Measurements from ENCODE around the gene C3orf85.

The C3orf85 gene

DNA sequence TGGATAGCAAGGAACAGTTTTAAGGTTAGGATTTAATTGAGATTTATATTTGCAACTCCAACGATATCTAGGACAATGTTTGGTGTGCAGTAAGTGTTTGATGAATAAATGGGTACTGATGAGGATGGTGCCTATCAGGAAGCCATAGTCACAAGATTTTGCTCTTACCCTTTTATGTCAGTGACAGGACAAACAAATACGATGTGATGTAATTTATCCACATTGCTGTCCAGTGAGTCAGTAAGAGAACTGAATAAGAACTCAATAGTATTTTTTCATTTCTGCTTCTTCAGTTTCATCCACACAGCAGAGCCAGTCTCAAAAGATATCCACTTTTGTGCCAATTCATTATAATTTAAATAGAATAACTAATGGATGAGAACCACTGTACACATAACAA, 18.5 kb downstream of the C3orf85 start:
- H3K9me3 ChIP-seq (ENCODE audit: control insufficient read depth, low read depth, low read length) = no peaks in the 10 kb centered on the region
- H3K27ac ChIP-seq (ENCODE audit: low read length) = no peak overlapping the region
- H3K27me3 ChIP-seq (ENCODE audit: control insufficient read depth, insufficient read depth, low read length) = no peaks in the 10 kb centered on the region
- H3K4me3 ChIP-seq (ENCODE audit: low read length) = no peak overlapping the region
- no peaks in the 10 kb centered on the region for H3K4me1 ChIP-seq (ENCODE audit: control insufficient read depth, low read depth, low read length)
- H3K9ac ChIP-seq (ENCODE audit: low read length) = no peak overlapping the region
- no peaks in the 10 kb centered on the region for H3K36me3 ChIP-seq (ENCODE audit: control insufficient read depth, low read depth, low read length)

DNA sequence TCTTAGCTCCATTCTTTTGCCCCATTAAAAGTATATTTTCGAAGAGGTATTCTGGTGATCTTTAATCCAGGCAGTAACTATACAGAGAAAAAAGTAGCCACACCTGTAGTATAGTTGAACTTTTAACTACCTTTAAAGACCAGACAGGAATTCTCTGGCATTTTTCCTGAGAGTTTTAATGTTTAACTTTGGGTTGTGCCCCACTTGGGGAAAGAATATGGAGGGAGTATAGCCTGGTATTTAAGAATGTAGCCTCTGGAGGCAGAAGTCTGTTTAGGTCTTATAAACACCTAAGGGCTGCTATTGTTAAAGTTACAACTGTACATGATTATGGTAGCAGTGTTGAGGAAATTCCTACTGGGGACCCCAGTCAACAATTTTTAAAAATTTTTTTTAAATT, 19.3 kb downstream of the C3orf85 start:
- H3K27ac ChIP-seq (ENCODE audit: low read length) = no peak overlapping the region

DNA sequence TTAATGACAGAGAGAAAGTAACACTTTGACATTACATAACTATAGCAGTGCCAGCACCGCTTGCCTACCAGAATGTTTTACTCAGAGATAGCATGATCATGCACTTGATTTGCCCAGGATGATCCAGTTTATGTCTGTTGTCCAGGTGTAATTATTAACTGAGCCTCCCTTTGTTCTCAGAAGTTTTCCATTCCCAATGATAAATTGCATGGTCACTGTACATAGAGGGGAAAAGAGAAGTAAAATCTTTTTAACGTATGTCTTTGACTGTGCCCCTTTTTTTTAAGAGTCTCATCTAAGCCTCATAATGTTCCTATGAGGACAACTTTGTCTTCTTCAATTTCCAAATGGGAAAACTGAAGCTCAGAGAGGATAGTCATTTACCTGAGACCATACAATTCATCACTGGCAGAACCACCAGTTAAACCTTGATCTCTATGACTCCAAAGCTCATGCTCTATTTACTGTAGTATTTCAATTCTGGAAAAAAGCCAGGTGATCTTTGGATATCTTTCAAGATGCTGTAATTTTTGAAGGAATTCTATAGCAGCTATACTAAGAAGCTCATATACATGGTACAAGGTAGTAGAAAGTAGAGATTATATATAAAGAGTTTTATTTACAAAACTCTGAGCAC, 25.1 kb downstream of the C3orf85 start:
- Histone ChIP-seq H3K4me3 (ENCODE audit: low read length) (no peak overlapping the region), H3K27me3 (ENCODE audit: control insufficient read depth, insufficient read depth, low read length) (no peaks in the 10 kb centered on the region), H3K4me1 (ENCODE audit: control insufficient read depth, low read depth, low read length) (no peaks in the 10 kb centered on the region), H3K27ac (ENCODE audit: low read length) (no peak overlapping the region), H3K36me3 (ENCODE audit: control insufficient read depth, low read depth, low read length) (no peaks in the 10 kb centered on the region), H3K9me3 (ENCODE audit: control insufficient read depth, low read depth, low read length) (no peaks in the 10 kb centered on the region), H3K9ac (ENCODE audit: low read length) (no peak overlapping the region)

More for the DNA sequence above, 19.3 kb downstream of the C3orf85 start:
- Histone ChIP-seq H3K36me3 (ENCODE audit: control insufficient read depth, low read depth, low read length) (no peaks in the 10 kb centered on the region), H3K9ac (ENCODE audit: low read length) (no peak overlapping the region), H3K4me3 (ENCODE audit: low read length) (no peak overlapping the region), H3K9me3 (ENCODE audit: control insufficient read depth, low read depth, low read length) (no peaks in the 10 kb centered on the region), H3K4me1 (ENCODE audit: control insufficient read depth, low read depth, low read length) (no peaks in the 10 kb centered on the region), H3K27me3 (ENCODE audit: control insufficient read depth, insufficient read depth, low read length) (no peaks in the 10 kb centered on the region)

DNA sequence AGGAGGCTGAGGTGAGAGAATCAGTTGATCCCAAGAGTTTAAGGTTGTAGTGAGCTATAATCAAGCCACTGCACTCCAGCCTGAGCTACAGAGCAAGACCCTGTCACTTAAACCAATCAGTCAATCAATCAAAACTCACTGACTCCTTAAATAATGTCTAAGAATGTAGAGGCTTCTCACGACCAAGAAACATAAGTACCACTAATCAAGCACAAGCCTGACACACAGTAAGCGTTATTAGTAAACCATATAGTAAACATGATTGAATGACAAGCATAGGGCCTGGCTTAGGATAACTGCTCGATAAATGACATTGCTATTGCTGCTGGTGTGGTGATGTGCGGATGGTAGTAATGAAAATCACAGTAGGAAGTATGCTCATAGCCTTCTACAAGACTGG, 29.4 kb downstream of the C3orf85 start:
- Histone ChIP-seq H3K9me3 (ENCODE audit: control insufficient read depth, low read depth, low read length) (no peaks in the 10 kb centered on the region), H3K36me3 (ENCODE audit: control insufficient read depth, low read depth, low read length) (no peaks in the 10 kb centered on the region)

DNA sequence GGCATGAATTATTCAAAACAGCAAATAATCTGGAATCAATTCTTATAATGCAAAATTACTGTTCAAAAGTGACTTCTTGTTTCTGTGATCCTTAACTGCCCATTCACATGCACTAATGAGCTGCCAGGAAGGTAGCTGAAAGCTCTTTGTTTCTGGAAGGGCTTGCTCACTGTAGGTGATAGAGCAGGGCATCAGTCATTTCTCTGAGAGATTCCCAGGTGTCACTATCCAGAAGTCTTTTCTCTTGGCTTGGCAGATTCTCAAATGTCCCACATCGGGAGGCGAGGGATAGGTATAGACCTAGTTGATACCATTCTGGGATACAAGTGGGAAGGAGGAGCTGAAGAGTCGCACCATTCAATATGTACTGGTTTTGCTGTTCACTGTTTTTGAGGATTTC, 35.0 kb downstream of the C3orf85 start:
- Histone ChIP-seq H3K4me1 (ENCODE audit: control insufficient read depth, low read depth, low read length) (peaks cover 3% of the 10 kb centered on the region), H3K9me3 (ENCODE audit: control insufficient read depth, low read depth, low read length) (no peaks in the 10 kb centered on the region)

More for the DNA sequence above, 29.4 kb downstream of the C3orf85 start:
- H3K4me3 ChIP-seq (ENCODE audit: low read length) = no peak overlapping the region
- H3K9ac ChIP-seq (ENCODE audit: low read length) = no peak overlapping the region
- H3K4me1 ChIP-seq (ENCODE audit: control insufficient read depth, low read depth, low read length) = peaks cover 3% of the 10 kb centered on the region
- H3K27ac ChIP-seq (ENCODE audit: low read length) = no peak overlapping the region
- no peaks in the 10 kb centered on the region for H3K27me3 ChIP-seq (ENCODE audit: control insufficient read depth, insufficient read depth, low read length)

DNA sequence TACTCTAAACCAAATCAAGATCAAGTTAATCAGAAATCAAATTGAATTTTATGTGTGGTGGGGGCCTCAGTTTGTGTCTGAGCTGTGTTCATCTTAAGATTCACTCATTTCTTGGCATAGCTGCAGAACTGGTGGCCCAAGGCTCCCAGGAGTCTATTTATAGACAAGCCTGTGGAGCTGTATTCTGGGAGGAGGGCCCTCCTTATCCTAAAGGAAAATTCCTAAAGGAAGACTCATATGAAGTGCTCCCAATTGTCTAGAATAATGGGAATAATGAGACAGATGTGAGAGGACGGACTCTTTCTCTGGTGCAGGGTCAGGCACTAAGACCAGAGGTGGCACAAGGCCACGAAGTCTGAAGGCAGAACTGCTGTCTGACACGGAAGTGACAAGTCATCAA, 38.9 kb downstream of the C3orf85 start:
- H3K27me3 ChIP-seq (ENCODE audit: control insufficient read depth, insufficient read depth, low read length) = no peaks in the 10 kb centered on the region
- no peak overlapping the region for H3K9ac ChIP-seq (ENCODE audit: low read length)
- H3K27ac ChIP-seq (ENCODE audit: low read length) = no peak overlapping the region
- H3K36me3 ChIP-seq (ENCODE audit: control insufficient read depth, low read depth, low read length) = no peaks in the 10 kb centered on the region
- no peaks in the 10 kb centered on the region for H3K9me3 ChIP-seq (ENCODE audit: control insufficient read depth, low read depth, low read length)
- H3K4me3 ChIP-seq (ENCODE audit: low read length) = no peak overlapping the region
- H3K4me1 ChIP-seq (ENCODE audit: control insufficient read depth, low read depth, low read length) = peaks cover 12% of the 10 kb centered on the region

More for the DNA sequence above, 35.0 kb downstream of the C3orf85 start:
- no peaks in the 10 kb centered on the region for H3K36me3 ChIP-seq (ENCODE audit: control insufficient read depth, low read depth, low read length)
- H3K27me3 ChIP-seq (ENCODE audit: control insufficient read depth, insufficient read depth, low read length) = no peaks in the 10 kb centered on the region
- no peak overlapping the region for H3K4me3 ChIP-seq (ENCODE audit: low read length)
- H3K9ac ChIP-seq (ENCODE audit: low read length) = no peak overlapping the region
- no peak overlapping the region for H3K27ac ChIP-seq (ENCODE audit: low read length)

DNA sequence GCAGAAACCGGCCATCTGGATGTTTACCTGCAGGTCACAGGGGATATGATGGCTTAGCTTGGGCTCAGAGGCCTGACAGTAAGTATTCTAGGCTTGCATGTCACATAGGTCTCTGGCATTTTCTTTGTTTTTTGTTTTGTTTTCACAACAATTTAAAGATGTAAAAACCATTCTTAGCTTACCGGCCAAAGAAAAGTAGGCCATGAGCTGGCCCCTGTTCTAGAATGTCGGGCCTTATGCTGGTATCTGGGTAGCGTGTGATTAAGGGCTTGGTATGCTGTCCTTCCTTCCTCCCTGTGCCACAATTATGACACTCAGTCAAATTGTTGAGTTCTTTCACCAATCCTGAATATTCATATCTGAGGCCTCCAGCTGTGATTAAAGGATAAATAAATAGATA, 40.2 kb downstream of the C3orf85 start:
- H3K4me3 ChIP-seq (ENCODE audit: low read length) = no peak overlapping the region
- peaks cover 12% of the 10 kb centered on the region for H3K4me1 ChIP-seq (ENCODE audit: control insufficient read depth, low read depth, low read length)
- H3K9me3 ChIP-seq (ENCODE audit: control insufficient read depth, low read depth, low read length) = no peaks in the 10 kb centered on the region
- H3K27me3 ChIP-seq (ENCODE audit: control insufficient read depth, insufficient read depth, low read length) = no peaks in the 10 kb centered on the region
- no peak overlapping the region for H3K9ac ChIP-seq (ENCODE audit: low read length)
- H3K27ac ChIP-seq (ENCODE audit: low read length) = no peak overlapping the region
- no peaks in the 10 kb centered on the region for H3K36me3 ChIP-seq (ENCODE audit: control insufficient read depth, low read depth, low read length)

DNA sequence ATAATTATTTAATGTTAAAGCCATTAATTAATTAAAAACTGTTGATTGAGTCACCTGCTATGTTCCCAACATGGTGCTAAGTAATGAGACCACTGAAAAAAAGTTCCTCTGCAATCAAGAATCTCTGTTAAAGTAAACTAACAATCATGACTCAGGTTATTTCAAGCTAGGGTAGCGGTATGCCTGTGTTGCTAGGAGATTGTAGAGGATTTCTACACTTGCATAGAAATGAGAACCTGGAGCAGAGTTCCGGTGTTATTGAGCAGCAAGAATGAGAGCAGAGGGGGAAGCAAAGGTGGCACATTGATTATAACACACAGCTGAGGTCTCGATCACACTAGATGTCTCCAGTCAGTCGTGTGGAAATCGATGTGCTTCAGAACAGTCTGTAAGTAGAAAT, 41.4 kb downstream of the C3orf85 start:
- H3K9me3 ChIP-seq (ENCODE audit: control insufficient read depth, low read depth, low read length) = no peaks in the 10 kb centered on the region
- H3K27ac ChIP-seq (ENCODE audit: low read length) = no peak overlapping the region
- no peak overlapping the region for H3K4me3 ChIP-seq (ENCODE audit: low read length)
- peaks cover 12% of the 10 kb centered on the region for H3K4me1 ChIP-seq (ENCODE audit: control insufficient read depth, low read depth, low read length)
- H3K27me3 ChIP-seq (ENCODE audit: control insufficient read depth, insufficient read depth, low read length) = no peaks in the 10 kb centered on the region
- H3K36me3 ChIP-seq (ENCODE audit: control insufficient read depth, low read depth, low read length) = no peaks in the 10 kb centered on the region
- H3K9ac ChIP-seq (ENCODE audit: low read length) = no peak overlapping the region

DNA sequence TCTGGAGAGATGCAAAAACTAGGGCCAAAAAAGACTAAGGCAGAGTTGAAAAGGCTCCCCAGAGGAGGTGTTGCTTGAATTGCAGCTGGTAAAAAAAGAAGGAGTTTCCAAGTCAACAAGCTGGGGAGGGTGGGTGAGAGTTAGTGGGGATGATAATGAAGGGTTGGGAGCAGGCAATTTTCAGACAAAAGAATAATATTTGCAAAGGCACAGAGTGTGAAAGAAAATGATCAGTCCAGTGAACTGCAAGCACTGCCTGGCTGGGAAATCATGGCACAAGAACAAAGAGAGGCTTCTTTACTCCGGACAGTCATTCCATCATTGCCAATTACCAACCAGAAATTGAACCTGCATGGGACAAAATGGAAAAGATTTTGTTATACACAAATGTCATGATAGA, 42.2 kb downstream of the C3orf85 start:
- H3K9ac ChIP-seq (ENCODE audit: low read length) = no peak overlapping the region
- H3K9me3 ChIP-seq (ENCODE audit: control insufficient read depth, low read depth, low read length) = no peaks in the 10 kb centered on the region
- H3K27ac ChIP-seq (ENCODE audit: low read length) = no peak overlapping the region
- no peak overlapping the region for H3K4me3 ChIP-seq (ENCODE audit: low read length)
- peaks cover 12% of the 10 kb centered on the region for H3K4me1 ChIP-seq (ENCODE audit: control insufficient read depth, low read depth, low read length)
- H3K36me3 ChIP-seq (ENCODE audit: control insufficient read depth, low read depth, low read length) = no peaks in the 10 kb centered on the region
- H3K27me3 ChIP-seq (ENCODE audit: control insufficient read depth, insufficient read depth, low read length) = no peaks in the 10 kb centered on the region

DNA sequence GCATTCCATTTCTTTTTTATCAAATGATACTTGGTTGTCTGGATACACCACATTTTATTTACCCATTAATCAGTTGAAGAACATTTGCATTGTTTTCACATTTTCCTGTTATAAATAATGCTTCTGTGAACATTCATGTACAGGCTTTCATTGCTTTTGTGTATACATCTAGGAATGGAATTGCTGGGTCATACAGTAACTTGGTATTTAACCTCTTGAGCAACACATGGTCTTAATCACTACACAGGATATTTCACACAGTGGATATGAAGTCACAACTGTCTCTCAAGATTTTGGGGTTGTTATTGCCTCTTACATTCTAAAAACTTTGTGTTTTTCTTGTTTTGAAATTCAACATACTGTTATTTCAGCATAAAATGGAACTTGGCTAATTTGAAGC, 48.2 kb downstream of the C3orf85 start:
- H3K36me3 ChIP-seq (ENCODE audit: control insufficient read depth, low read depth, low read length) = no peaks in the 10 kb centered on the region
- H3K27me3 ChIP-seq (ENCODE audit: control insufficient read depth, insufficient read depth, low read length) = no peaks in the 10 kb centered on the region
- H3K9ac ChIP-seq (ENCODE audit: low read length) = no peak overlapping the region
- no peak overlapping the region for H3K4me3 ChIP-seq (ENCODE audit: low read length)
- H3K27ac ChIP-seq (ENCODE audit: low read length) = no peak overlapping the region
- no peaks in the 10 kb centered on the region for H3K9me3 ChIP-seq (ENCODE audit: control insufficient read depth, low read depth, low read length)
- peaks cover 7% of the 10 kb centered on the region for H3K4me1 ChIP-seq (ENCODE audit: control insufficient read depth, low read depth, low read length)

DNA sequence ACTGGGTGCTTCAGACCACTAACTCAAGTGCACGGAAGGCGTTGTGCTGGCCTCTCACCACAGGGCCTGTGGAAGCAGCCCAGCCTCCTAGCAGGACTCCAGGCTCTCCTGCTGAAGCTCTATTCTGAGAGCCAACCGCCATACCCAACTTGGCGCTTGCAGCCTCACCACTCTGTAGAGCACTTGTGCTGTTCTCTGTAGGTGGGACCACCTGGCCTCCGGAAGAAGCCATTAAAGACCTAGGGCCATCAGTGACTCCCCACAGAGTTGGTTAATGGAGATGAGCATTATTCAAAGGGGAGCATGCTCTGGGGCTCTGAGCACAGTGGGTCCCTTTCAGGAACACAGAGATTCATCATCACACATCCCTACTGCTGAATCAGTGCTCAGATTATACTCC, 50.9 kb downstream of the C3orf85 start:
- Histone ChIP-seq H3K36me3 (ENCODE audit: control insufficient read depth, low read depth, low read length) (no peaks in the 10 kb centered on the region), H3K4me1 (ENCODE audit: control insufficient read depth, low read depth, low read length) (peaks cover 11% of the 10 kb centered on the region), H3K27ac (ENCODE audit: low read length) (no peak overlapping the region), H3K9ac (ENCODE audit: low read length) (no peak overlapping the region), H3K4me3 (ENCODE audit: low read length) (no peak overlapping the region), H3K9me3 (ENCODE audit: control insufficient read depth, low read depth, low read length) (no peaks in the 10 kb centered on the region), H3K27me3 (ENCODE audit: control insufficient read depth, insufficient read depth, low read length) (no peaks in the 10 kb centered on the region)

DNA sequence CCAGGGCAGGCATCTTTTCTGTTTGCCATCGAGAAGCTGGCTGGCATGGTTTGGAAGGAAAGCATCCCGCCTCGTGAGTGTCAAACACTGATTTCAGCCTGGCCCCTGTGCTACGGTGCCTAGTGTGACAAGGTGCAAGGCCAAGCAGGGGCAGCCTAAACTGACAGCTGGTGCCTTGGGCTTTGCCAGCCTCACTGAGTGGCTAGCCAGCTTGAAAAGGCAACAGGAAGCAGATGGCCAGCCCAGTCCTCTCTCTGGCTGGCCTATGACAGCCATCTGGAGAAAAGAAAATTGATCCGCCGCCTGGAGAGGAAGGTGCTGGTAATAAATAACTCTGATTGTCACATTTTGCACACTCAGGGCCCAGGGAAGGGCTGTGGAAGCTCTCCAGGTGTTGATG, 52.2 kb downstream of the C3orf85 start:
- H3K4me1 ChIP-seq (ENCODE audit: control insufficient read depth, low read depth, low read length) = peaks cover 11% of the 10 kb centered on the region
- no peaks in the 10 kb centered on the region for H3K9me3 ChIP-seq (ENCODE audit: control insufficient read depth, low read depth, low read length)
- no peaks in the 10 kb centered on the region for H3K27me3 ChIP-seq (ENCODE audit: control insufficient read depth, insufficient read depth, low read length)
- H3K9ac ChIP-seq (ENCODE audit: low read length) = no peak overlapping the region
- H3K27ac ChIP-seq (ENCODE audit: low read length) = no peak overlapping the region
- no peaks in the 10 kb centered on the region for H3K36me3 ChIP-seq (ENCODE audit: control insufficient read depth, low read depth, low read length)
- no peak overlapping the region for H3K4me3 ChIP-seq (ENCODE audit: low read length)

Data from iPS-18a (cell line).